Lower leg skin (tissue), 4 donors: ENCODE measurements around the gene CADPS2. TPM values are rescaled to one million over a fixed set of nuclear protein-coding genes. Genes with fewer than 3 reads are reported as not detected.

Source experiments
- DNase-seq, 2 donors: peaks; one replicate each; pipeline ENCODE4 v3.0.0-alpha.2; 2019; ENCODE audit warnings: low spot score in 2 of 2
- H3K4me3 ChIP-seq: fragments of 200-600 bp; sonication (generic); 2 replicates; pipeline ENCODE4 v1.5.1; 2017; ENCODE audit warnings: mild to moderate bottlenecking, low read depth; ENCODE audit not compliant: poor library complexity, severe bottlenecking
- POLR2A ChIP-seq, 2 donors: fragments of 450-650 bp; IDR thresholded peaks; one replicate each; pipeline ENCODE4 v1.6.1; 2016 to 2017; ENCODE audit warnings: antibody characterized with exemption in 2 of 2, mild to moderate bottlenecking in 1 of 2, moderate library complexity in 1 of 2
- WGBS, 2 donors: methylation state at CpG; one replicate each; pipeline ENCODE4 v1.1.5; 2018; 5-methylcytosine and 5-hydroxymethylcytosine counted together
- intact Hi-C: fragments of 100-400 bp; cut with DNase I; formaldehyde crosslinking; loops from one replicate; pipeline ENCODE4 v1.15.0; 2023; ENCODE audit warnings: low total_unique reads
- total RNA-seq, 4 donors: library from RNA; depleted of rRNA; stranded (reverse); fragments of >200 nt; gene quantifications; one replicate each; pipeline ENCODE4 v1.1.0, GENCODE V29; 2016
- TF ChIP-seq, protein P1 (sequence below), 3 donors: fragments of 450-650 bp; IDR thresholded peaks; one replicate each; pipeline ENCODE4 v1.5.1; 2016; ENCODE audit warnings: antibody characterized with exemption in 3 of 3, mild to moderate bottlenecking in 3 of 3, moderate library complexity in 2 of 3

CADPS2 gene
- total RNA-seq, 4 donors from 2014 or later: 4.1 to 11.6 (median 6.5) TPM

DNA sequence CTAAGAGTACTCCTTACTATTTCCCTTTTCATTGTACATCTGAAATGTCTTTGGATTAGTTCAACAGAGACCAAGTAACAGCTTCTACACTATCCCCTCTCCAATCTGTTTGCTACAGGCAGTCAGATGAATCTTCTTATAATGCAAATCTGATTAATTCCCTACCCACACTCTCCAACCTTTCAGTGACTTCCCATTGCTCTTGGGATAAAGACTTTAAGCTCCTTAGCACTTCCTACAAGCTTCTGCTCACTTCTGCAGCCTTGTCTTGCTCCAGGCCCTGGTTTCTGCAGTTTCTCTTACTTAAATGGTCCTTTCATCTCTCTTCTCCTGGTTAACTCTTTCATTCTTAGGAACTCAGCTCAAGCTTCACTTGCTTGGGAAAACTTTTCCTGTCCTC is 516.5 kb downstream of the CADPS2 start:
- intact Hi-C loops: no loop called here
- no peak for DNase-seq
- H3K4me3 ChIP-seq: no peak overlapping the region
- TF ChIP-seq, protein P1, sequence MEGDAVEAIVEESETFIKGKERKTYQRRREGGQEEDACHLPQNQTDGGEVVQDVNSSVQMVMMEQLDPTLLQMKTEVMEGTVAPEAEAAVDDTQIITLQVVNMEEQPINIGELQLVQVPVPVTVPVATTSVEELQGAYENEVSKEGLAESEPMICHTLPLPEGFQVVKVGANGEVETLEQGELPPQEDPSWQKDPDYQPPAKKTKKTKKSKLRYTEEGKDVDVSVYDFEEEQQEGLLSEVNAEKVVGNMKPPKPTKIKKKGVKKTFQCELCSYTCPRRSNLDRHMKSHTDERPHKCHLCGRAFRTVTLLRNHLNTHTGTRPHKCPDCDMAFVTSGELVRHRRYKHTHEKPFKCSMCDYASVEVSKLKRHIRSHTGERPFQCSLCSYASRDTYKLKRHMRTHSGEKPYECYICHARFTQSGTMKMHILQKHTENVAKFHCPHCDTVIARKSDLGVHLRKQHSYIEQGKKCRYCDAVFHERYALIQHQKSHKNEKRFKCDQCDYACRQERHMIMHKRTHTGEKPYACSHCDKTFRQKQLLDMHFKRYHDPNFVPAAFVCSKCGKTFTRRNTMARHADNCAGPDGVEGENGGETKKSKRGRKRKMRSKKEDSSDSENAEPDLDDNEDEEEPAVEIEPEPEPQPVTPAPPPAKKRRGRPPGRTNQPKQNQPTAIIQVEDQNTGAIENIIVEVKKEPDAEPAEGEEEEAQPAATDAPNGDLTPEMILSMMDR (IDR thresholded peaks at IDR 0.05): no peak
- no peak for TF ChIP-seq POLR2A (IDR thresholded peaks at IDR 0.05)

GRCh38 chr7:122364761-122365280 is 521.4 kb downstream of the CADPS2 start:
- no peak for TF ChIP-seq POLR2A (IDR thresholded peaks at IDR 0.05)
- TF ChIP-seq, protein P1 (IDR thresholded peaks at IDR 0.05): no peak
- no peak for DNase-seq
- intact Hi-C loops: no loop called here
- WGBS, 2 donors: 35 to 50% methylated on average over 1 of the region's 1 CpG
- no peak overlapping the region for H3K4me3 ChIP-seq

GRCh38 chr7:122363144-122363543 is 523.1 kb downstream of the CADPS2 start:
- no peak for DNase-seq
- 83 to 91% methylated on average over 2 of the region's 2 CpGs for WGBS, 2 donors
- intact Hi-C loops: no loop called here
- H3K4me3 ChIP-seq: no peak overlapping the region
- TF ChIP-seq POLR2A (IDR thresholded peaks at IDR 0.05): no peak
- TF ChIP-seq, protein P1 (IDR thresholded peaks at IDR 0.05): no peak

- TF ChIP-seq, protein P1 (IDR thresholded peaks at IDR 0.05): no peak
- TF ChIP-seq POLR2A (IDR thresholded peaks at IDR 0.05): no peak
- intact Hi-C loops: no loop called here
- no peak for DNase-seq
- 81 to 84% methylated on average over 3 of the region's 3 CpGs for WGBS, 2 donors
- no peak overlapping the region for H3K4me3 ChIP-seq
Measured at GRCh38 chr7:122362473-122362872, 523.8 kb downstream of the CADPS2 start.

DNA sequence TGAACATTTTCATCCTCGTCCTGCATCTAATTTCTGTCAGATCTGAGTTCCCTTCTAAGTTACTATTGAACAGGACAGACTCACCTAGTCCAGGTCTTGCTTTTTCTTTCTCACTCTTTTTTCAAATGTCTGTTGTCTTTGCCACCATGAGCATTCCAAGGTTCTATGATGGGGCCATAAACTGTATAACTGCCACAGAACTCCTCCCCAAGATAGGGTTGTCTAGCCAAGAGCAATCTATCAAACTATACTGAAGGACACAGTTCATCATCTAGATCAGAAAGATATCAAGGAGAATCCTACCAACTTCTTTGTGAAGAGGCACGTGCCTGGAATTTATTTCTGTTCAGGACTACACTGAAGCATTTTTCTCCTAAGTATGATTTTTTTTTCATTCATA is 531.6 kb downstream of the CADPS2 start:
- intact Hi-C loops: no loop called here
- DNase-seq: no peak
- TF ChIP-seq, protein P1 (IDR thresholded peaks at IDR 0.05): no peak
- no peak for TF ChIP-seq POLR2A (IDR thresholded peaks at IDR 0.05)
- WGBS, 2 donors: 67 to 77% methylated on average over 2 of the region's 2 CpGs
- H3K4me3 ChIP-seq: no peak overlapping the region

- no peak for DNase-seq
- intact Hi-C loops: no loop called here
- TF ChIP-seq, protein P1 (IDR thresholded peaks at IDR 0.05): no peak
- TF ChIP-seq POLR2A (IDR thresholded peaks at IDR 0.05): no peak
- WGBS, 2 donors: 32 to 35% methylated on average over 3 of the region's 3 CpGs
- no peak overlapping the region for H3K4me3 ChIP-seq
Measured at GRCh38 chr7:122352454-122352853, 533.8 kb downstream of the CADPS2 start.
